IPS DF 19.7 (cell line): ENCODE results near the gene RBMS1.
"Not testable (repeated sequence)": the region's sequence is repeated elsewhere in the genome, so short reads cannot be mapped to it uniquely, and the experiment has no call there.

Experiments
- DNase-seq: peaks from one replicate; pipeline ENCODE4 v3.0.0-alpha.2; 2013; ENCODE audit warnings: low read depth, low spot score

The RBMS1 gene

GRCh38 chr2:160384791-160385190, 108.8 kb downstream of the RBMS1 start:
- DNase-seq = no peak

DNA sequence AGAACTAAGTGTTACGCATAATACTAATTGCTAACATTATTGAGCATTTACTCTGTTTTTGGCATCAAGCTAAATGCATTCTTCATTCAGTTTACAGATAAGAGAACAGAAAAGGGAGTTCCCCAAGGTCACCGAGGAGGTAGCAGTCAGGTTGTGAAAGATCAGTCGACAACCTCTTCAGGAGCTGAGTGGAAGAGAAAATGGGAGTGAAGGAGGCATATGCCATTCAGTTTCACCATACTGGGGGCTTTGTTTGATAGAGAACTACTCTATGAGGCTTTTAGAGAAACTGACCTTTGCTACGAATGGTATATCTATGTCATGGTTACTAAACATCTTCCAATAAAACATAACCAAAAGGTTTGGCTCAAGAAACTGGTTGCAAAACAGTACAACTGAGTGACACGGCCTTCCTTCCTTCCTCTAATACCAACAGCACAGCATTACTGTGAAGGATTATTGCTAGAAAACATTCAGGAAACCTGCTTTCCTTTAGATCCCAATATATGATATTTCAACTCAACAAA, 112.1 kb downstream of the RBMS1 start:
- DNase-seq = no peak

DNA sequence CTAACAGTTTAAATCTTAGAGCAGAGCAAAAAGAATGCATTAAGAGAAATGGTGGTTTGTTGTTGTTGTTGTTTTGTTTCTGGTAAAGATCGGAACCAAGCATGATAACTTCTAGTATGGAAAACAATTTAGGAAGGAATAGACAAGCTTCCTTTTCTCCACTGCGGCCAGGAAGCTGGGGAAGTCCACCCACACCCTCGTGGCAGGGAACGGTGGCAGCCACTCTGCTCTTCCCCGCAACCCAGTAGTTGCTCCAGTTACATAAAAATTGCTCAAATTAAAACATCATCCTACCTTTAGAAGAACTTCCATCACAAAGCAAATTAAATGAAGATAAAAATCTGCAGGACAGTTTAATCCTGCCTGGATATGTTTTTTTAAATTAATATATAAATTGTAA, 113.0 kb downstream of the RBMS1 start:
- DNase-seq = no peak

- no peak for DNase-seq
Observed at GRCh38 chr2:160380000-160380570, 113.5 kb downstream of the RBMS1 start.

DNA sequence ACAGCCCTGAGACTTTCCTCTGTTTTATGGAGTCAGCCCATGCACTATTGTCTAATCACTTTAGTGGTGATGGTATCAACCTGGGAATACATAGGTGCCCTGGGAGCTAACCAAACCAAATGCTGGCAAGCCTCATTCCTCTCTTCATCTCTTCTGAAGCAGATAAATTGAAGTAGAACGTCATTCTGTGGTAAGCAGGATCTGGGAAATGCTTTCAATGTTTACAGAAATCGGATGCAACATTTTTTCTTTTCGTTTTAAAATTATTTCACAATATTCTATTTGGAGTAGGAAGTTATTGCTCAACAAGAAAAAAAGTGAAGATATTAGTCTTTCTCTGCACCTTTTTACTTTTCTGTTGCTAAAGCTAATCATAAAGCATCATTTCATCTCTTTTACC, 114.2 kb downstream of the RBMS1 start:
- DNase-seq = no peak

- no peak for DNase-seq
Observed at GRCh38 chr2:160377204-160377995, 116.2 kb downstream of the RBMS1 start.

DNA sequence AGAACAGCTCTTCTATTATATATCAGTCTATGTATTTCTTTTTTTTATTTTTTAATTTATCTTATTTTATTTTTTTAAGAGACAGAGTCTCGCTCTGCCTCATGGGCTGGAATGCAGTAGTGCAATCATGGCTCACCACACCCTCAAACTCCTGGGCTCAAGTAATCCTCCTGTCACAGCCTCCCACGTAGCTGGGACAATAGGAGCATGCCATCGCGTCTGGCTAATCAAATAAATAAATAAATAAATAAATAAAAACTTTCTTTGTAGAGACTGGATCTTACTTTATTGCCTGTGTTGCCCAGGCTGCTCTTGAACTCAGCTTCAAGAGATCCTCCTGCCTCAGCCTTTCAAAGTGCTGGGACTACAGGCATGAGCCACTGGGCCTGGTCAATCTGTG, 117.0 kb downstream of the RBMS1 start:
- DNase-seq = no peak

DNA sequence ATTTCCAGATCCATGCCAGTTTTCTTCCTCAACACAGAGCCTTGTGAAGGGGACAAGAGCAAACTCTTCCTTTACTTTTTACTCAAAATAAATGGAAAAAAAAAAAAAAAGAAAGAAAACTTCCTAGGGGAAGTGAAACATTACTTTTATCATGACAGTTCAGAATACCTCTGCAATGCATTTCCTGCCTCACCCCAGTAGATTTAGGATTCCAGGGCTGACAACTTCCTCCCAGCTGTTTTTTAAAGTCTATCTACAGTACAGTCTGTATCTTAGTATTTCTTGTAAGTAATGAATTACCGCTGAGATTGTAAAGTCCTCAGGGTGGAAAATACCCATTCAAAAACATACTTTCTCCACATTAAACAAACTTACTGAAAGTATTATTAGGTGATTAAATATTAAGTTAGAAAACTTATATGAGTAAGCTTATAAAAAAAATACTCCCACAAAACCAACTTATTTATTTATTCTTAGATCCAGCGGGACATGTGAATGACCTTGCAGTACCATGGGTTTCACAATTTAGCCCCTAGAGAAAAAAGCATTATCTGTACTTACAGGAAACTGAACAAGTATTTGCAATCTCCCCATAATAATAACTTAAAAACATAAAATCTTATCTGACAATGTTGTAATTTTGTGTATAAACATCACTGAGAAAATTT, 117.7 kb downstream of the RBMS1 start:
- DNase-seq = no peak

DNA sequence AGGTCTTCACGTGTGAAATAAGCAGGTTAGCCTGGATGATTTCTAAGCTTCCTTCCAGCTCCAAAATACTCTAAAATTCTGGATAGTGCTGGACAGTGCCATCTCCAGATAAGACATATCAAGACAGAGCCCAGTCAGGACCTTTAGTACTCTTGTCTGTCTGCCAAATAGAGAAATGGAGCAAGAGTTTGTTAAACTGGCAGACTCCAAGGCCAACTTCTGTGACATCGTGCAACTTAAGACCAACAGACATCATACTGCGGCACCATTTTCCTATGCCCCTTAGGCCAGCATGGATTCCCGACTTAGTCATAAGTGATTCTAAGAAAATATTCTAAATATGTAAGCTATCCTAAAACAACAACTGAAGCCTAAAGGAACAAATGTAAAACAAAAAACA, 118.6 kb downstream of the RBMS1 start:
- DNase-seq = no peak

GRCh38 chr2:160373666-160374065, 119.9 kb downstream of the RBMS1 start:
- DNase-seq = no peak

GRCh38 chr2:160373263-160373662, 120.3 kb downstream of the RBMS1 start:
- DNase-seq = no peak

- no peak for DNase-seq
Observed at GRCh38 chr2:160372585-160372984, 121.0 kb downstream of the RBMS1 start.

- DNase-seq = no peak
Observed at GRCh38 chr2:160372010-160372356, 121.6 kb downstream of the RBMS1 start.

DNA sequence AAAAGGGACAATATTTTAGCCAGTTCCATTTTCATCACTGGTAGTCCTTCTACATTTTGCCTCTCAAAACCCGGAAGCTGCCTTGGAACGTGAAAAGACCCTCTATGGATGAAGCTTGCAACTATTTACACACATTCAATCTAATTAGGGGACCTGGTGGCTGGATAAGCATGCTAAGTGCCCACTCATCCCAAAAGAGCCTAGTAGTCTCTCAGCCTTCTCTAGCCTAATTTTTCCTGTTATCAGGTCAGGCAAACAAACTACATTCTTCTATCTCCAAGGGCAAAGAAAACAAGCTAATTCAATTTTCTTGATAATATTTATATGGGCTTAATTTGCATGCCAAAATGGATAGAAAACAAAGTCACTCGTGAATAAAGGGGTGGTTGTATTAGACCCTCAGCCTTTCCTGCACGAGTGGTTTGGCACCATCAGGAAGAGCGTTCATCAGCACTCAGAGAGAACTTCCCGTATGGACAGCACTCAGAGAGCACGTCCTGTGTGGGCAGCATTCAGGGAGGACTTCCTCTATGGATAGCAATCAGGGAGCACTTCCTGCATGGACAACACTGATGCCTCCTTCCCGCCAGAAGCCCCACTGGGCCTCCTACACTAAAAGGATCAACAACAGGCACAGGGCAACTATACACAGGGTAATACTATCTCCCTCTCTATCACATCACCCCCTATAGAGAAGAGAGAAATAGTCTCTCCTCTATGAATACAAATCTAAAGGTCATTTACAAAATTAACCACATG, 122.2 kb downstream of the RBMS1 start:
- DNase-seq = no peak

- no peak for DNase-seq
Observed at GRCh38 chr2:160368988-160369930, 124.3 kb downstream of the RBMS1 start.

GRCh38 chr2:160367887-160368286, 125.7 kb downstream of the RBMS1 start:
- no peak for DNase-seq

DNA sequence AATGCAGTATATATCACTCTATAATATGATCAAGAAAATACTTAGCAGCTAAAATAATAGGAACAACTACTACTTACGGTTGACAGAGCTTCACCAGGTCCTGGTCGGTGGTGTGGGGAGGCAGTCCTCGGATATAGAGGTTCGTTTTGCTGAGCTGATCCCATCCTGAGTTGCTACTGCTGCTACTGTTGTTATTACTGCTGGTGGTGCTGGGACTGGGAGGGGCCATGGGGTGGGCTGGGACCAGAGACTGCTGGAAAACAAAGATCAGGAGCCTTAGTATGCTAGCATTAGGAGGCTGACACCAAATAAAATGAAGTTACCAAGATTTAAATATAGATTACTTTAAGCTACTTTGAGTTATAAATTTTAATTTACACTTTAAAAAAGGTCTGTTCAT, 126.5 kb downstream of the RBMS1 start:
- not testable (repeated sequence) for DNase-seq

DNA sequence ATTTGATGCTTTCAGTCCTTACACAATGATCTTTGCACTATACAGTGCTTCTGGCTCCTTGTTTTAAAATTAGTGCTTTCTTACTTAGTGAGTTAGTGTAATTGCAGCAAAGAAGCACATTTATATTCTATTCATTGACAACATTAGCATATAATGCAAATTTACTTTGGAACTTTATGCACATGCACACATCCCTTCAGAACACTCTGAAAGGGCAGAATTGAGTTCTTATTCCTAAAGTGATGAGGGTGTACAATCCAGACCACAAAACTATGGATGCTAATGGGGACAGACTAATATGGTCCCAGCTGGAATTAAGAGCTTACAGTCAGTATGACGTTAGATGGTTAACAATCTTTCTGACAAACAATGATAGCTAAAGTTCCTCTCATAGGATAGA, 127.1 kb downstream of the RBMS1 start:
- DNase-seq = no peak

- DNase-seq = no peak
Observed at GRCh38 chr2:160365716-160366367, 127.8 kb downstream of the RBMS1 start.

DNA sequence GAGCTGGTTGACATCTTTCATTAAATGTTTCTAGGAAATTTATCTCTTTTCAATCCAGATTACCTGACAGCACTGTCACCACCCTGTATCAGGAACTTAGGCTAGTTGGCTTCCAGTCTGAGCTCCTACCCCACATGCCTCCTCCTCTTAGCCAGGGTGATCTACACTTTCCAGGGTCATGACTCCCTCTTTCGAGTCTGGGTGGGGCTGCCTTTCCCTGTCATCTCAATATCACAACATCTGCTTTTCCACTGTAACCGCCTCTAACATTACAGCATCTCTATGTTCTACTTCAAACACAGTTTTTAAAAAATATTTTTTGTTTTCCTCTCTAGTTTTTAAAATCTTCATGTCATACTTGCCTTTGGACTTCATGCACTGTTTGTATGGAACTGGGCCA, 129.2 kb downstream of the RBMS1 start:
- no peak for DNase-seq
